GM10266 (cell line): Measurements from ENCODE around the gene FDXACB1.
A peak's percentile ranks its signal among the peaks of the same experiment; 100 is the strongest.

ENCODE experiments used
- DNase-seq: peaks from one replicate; pipeline ENCODE4 v3.0.0; 2012; ENCODE audit errors: extremely low spot score
- TF ChIP-seq, protein P1 (sequence below): IDR thresholded peaks from 2 replicates; pipeline ENCODE4 v1.5.1; 2012; ENCODE audit warnings: mild to moderate bottlenecking, low read depth; ENCODE audit not compliant: control insufficient read depth, insufficient read depth; ENCODE audit errors: missing control alignments

Gene FDXACB1

GRCh38 chr11:111834432-111835163 lies 44.4 kb downstream of the FDXACB1 start:
- DNase-seq = no peak
- TF ChIP-seq, protein P1, sequence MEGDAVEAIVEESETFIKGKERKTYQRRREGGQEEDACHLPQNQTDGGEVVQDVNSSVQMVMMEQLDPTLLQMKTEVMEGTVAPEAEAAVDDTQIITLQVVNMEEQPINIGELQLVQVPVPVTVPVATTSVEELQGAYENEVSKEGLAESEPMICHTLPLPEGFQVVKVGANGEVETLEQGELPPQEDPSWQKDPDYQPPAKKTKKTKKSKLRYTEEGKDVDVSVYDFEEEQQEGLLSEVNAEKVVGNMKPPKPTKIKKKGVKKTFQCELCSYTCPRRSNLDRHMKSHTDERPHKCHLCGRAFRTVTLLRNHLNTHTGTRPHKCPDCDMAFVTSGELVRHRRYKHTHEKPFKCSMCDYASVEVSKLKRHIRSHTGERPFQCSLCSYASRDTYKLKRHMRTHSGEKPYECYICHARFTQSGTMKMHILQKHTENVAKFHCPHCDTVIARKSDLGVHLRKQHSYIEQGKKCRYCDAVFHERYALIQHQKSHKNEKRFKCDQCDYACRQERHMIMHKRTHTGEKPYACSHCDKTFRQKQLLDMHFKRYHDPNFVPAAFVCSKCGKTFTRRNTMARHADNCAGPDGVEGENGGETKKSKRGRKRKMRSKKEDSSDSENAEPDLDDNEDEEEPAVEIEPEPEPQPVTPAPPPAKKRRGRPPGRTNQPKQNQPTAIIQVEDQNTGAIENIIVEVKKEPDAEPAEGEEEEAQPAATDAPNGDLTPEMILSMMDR = no peak

DNA sequence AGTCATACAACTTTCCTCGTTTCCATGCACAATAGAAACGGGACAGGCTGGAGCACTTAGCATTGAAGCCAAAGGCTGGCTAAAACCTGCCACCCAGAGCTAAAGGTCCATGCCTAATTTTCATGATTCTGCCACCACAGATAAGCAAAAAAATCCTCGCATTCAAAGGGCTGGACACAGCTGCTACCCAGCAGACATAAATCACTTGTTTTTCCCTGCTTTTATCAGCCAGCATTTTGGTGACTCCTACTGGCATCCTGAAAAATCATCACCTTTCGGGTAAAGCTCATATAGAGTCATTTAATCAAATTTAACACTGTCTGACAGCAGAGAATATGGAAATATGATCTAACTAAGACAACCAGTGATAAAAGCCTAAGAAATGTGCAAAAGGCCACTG lies 45.4 kb downstream of the FDXACB1 start:
- DNase-seq = no peak
- TF ChIP-seq, protein P1 = no peak

- TF ChIP-seq, protein P1 = no peak
- DNase-seq = peak; percentile 43
Measured at GRCh38 chr11:111829185-111829968, 49.6 kb downstream of the FDXACB1 start.

DNA sequence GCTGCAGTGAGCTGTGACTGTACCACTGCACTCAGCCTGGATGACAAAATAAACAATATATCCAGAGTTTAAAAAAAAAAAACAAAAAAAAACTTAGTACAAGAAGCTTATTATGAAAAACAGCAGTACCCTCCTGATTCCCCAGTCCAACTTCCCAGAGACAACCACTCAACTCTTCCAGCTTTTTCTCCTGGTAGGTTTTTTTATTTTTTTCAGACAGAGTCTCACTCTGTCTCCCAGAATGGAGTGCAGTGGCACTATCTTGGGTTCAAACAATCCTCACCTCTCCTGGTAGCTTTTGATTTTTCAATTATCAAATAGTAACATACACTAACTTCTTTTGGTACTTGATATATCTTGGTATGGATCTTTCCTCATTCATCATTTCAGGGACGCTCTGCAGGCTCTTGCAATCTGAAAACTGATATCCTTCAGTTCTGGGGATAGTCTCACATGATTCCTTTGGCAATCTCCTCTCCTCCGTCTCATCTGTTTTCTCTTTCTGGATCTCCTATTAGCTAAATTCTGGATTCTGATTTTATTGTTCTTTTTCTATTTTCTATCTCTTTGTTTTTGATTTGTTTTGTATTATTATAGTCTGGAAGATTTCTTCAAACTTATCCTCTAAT lies 52.5 kb downstream of the FDXACB1 start:
- no peak for DNase-seq
- TF ChIP-seq, protein P1 = no peak
